Stimulated activated CD8-positive, alpha-beta memory T cell treated with anti-CD3 and anti-CD28 coated beads, Interleukin-15, amount 100 ng/mL, for 48 hours (primary cell): ENCODE measurements around the gene CDH20.
A peak's percentile ranks its signal among the peaks of the same experiment; 100 is the strongest.

Experiments used
- DNase-seq, 2 donors: peaks; one replicate each; pipeline ENCODE4 v3.0.0-alpha.2; 2020; ENCODE audit warnings: low read depth in 2 of 2

CDH20 gene

GRCh38 chr18:61575419-61575818, 242.2 kb downstream of the CDH20 start:
- DNase-seq, result no peak

DNA sequence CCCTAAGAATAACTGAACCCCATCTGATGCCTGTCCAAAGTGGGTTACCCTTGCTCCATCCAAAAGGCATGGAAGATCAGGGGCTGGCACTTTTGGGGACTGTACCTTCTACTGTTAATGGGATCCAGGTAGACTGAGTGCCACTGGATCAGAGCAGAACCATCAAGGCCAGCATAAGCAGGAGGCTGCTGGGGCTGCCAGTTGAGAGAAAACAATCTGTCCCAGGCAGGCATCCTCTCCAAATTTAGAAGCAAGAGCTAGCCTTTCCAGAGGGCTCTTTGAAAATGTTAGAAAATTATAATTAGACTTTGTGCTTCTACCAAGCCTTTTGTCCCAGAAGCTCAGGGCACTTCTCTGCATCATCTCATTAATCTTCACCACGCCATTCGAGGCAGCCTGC, 245.6 kb downstream of the CDH20 start:
- no peak for DNase-seq

DNA sequence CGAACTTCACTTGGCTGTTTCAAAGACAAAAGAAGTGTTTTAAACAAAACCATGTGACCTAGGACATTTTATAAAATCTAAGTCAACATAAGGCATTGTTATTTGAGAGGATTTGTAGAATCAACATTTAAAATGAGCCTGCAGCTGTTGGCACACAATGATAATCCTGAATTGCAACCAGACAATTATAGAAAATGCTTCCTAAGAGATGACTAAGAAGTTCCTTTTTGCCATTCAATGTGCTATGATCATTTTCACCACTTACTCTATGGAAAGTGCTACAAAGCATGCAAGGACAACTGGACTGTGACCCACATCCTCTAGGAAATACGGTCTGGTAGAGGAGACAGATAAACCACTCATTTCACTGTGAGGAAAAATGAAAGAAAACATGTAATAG, 246.4 kb downstream of the CDH20 start:
- no peak for DNase-seq

DNA sequence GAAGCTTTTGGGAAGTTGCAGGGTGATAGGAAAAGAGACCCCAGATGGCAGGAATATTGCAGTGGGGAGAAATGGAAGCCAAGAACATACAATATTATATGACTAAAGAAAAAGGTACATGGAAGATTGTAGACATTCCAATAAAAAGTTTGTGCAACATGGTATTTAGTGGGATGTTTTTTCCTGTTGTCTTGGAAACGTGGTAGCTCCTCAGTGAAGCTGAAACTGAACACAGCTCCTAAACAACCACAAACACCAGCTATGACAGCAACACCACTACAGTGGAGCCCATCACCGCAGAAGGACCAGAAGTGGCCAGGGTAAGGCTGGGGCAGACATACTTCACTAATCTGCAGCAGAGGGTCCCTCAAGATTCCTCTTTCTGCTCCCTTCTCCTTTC, 246.8 kb downstream of the CDH20 start:
- no peak for DNase-seq

DNA sequence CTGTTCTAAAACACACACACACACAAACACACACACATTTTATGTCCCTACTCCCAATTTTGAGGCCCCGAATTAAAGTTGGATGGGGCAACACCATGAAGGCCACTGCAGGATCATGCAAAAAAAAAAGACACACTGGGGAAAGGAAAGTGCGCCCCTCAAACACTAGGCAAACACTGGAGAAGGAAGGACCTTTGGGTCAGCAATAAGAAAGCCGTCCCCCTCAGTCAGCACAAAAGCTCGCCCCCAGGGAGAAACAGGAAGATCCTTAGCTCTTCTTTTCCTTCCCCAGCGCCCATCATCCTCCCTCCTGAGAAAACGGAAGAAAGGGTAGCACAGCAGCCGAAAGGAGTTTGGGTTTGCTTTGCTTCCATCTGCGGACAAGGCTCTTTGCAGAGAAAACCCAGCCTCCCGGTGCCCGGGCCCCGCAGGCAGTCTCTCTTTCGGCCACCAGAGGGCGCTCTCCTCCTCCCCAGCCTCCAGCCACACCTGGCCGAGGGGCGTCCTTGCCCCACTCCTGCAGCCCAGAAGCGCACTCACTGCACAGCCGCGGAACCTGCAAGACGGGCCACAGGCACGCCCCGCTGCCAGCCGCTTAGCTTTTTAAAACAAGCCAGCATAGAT, 248.5 kb downstream of the CDH20 start:
- peak; percentile 35 to 40 for DNase-seq

- no peak for DNase-seq
Measured at GRCh38 chr18:61582202-61582710, 249.0 kb downstream of the CDH20 start.

GRCh38 chr18:61583548-61583947, 250.3 kb downstream of the CDH20 start:
- no peak for DNase-seq

DNA sequence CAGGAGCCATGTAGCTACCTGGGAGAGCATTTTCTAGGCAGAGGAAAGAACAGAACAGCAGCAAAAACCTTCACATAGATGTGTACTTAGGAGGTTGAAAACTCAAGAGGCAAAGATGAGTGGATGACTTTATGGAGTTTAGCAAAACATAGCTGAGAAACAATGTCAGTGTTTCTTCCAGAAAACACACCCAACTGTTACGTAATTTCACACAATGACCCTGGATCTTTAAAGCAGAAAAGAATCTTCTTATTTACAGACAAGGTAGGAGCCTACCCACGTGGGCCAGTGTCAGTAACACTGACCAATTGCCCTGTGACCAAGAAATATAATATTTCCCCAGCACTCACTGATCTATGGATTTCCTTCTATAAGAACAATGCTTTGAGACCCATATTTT, 254.6 kb downstream of the CDH20 start:
- DNase-seq, result no peak

DNA sequence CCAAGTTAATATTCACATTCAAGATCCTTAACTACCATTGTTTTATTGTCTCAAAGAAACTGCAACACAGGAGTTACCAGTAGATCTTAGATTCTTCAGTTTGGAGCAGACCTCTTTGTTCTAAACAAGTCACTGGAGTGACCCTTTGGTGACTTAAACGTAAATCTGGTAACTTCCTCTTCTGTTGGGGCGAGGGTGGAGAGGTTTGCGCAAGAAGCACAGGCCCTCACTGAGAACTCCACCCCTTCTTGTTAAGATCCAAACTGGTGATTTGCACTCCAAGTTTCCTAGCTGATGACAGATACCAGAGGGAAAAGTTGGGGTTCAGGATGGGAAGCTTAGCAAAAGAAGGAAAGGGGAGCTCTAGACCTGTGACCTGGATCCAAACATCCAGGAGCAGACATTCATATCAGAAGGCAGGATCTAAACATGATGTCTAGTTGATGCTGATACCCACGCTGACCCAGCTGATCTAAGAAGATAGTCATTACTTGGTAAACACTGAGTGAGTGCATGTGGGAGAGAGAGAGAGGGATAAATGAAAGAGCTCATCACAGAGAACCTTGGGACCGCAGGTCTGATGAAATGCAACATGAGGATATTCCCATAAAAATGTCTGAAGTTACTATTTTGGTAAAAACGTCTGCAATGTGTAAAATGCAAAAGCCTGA, 256.0 kb downstream of the CDH20 start:
- DNase-seq, result no peak

- no peak for DNase-seq
Measured at GRCh38 chr18:61589724-61590065, 256.5 kb downstream of the CDH20 start.

DNA sequence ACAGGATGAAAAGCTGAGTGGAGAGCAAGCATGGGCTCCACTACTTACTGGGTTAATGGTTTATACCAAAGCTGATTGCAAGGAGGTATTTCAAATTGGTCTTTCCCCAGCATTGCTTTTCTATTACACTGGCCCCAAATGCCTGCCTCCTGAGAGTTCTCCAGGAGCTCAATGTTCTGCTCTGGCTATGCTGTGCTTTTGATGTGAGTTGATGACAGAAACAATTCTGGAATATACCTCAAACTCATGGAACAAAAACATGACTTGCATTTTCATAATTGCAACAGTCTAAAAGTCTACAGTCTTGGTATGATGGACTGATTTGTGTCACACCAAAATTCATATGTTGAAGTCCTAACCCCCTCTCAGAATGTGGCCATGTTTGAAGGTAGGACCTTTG, 258.0 kb downstream of the CDH20 start:
- no peak for DNase-seq

DNA sequence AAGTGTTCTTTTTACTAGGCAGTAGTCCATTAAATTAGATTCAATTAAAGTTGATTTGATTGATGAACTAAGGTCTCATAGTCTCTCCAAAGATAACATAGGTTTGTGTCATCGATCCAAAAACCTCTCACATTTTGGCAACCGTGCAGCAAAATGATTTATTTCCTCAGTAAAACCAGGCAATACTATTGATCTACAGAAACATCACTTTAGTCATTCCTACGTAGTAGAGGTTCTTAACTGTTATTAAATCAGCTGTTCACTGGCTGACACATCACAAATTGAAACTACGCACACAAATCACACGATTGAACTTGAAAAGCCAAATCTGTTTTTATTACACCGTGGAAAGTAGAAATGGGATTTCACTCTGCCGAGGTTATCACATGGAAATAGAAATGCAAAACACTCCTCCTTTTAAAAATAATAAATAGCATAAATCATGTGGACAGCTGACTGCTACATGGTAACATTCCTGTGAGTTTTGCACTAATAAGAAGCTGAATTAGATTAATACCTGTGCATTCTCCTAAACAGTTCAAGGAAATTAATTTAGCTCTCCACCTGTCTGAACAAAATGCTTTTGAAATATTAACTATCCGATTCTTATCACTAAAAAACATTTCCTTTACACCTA, 262.5 kb downstream of the CDH20 start:
- DNase-seq, result no peak

DNA sequence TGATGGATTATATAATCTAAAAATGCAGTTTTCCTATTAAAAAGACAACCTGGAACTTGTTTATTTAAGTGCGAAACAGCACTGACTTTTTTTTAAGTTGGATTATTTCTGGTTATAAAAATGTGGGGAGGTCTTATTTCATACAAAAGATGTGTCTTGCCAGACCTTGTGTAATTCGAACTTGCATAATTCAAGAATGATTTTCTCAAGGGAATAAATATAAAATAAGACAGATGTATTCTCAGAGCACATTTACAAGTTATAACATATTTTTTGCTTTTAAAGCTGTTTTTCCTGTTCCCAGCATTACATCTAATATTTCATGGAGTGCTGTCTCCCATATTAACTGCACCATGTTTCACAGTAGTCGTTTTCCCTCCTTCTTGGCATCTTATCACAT, 263.1 kb downstream of the CDH20 start:
- DNase-seq, result no peak

GRCh38 chr18:61597316-61597715, 264.1 kb downstream of the CDH20 start:
- DNase-seq, result no peak

- no peak for DNase-seq
Measured at GRCh38 chr18:61600422-61600821, 267.2 kb downstream of the CDH20 start.

DNA sequence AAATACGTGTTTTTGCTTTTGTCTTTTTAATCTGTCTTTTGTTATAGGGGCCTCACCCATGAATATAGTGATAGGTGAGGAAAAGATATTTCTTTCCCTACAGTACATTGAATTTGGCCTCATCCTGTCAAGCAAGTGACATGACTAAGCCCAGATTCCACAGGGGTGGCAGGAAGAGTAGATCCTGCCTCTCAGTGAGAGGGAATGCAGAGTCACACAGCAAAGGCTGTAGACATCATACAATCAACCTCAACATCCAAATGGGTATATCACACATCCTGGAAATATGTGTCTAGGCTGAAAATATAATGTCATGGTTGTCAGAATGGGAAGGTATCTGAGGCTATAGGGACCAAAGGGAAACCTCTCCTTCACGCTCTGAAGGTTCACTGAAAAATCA, 269.6 kb downstream of the CDH20 start:
- no peak for DNase-seq
